SU-DHL-6 (cell line): ENCODE results near the gene MYOC.

Experiments
- H2AFZ ChIP-seq: fragments of 200-600 bp; sonication (generic); 2 replicates; pipeline ENCODE4 v1.6.1; 2014; ENCODE audit warnings: low read depth, mild to moderate bottlenecking, moderate library complexity, mixed read lengths, antibody characterized with exemption, low read length; ENCODE audit not compliant: severe bottlenecking
- H3F3A ChIP-seq: fragments of 200-600 bp; shearing (Covaris generic); 2 replicates; pipeline ENCODE4 v1.6.0; 2016; ENCODE audit warnings: antibody characterized with exemption, mild to moderate bottlenecking; ENCODE audit not compliant: insufficient read depth
- H3K27ac ChIP-seq: fragments of 200-600 bp; sonication (generic); 2 replicates; pipeline ENCODE4 v1.5.1; 2016; ENCODE audit warnings: low read depth, mild to moderate bottlenecking, low read length, moderate library complexity, mixed read lengths
- H3K27me3 ChIP-seq: fragments of 200-600 bp; sonication (generic), shearing (Covaris generic); 2 replicates; pipeline ENCODE4 v1.6.0; 2014; ENCODE audit warnings: mild to moderate bottlenecking, low read length
- H3K36me3 ChIP-seq: fragments of 200-600 bp; sonication (generic); 2 replicates; pipeline ENCODE4 v1.6.1; 2014; ENCODE audit warnings: mild to moderate bottlenecking, low read length, mixed read lengths
- H3K4me2 ChIP-seq: fragments of 300-600, 200-600 bp; shearing (Covaris generic), sonication (generic); 2 replicates; pipeline ENCODE4 v1.6.0; 2014; ENCODE audit warnings: low read length, low read depth, mild to moderate bottlenecking; ENCODE audit not compliant: poor library complexity, severe bottlenecking
- H3K4me3 ChIP-seq: fragments of 200-600 bp; sonication (generic); 2 replicates; pipeline ENCODE4 v1.5.1; 2014; ENCODE audit warnings: antibody characterized with exemption, low read length, mild to moderate bottlenecking, mixed read lengths; ENCODE audit not compliant: insufficient read depth, poor library complexity, severe bottlenecking
- H3K79me2 ChIP-seq: fragments of 200-600 bp; sonication (generic); 2 replicates; pipeline ENCODE4 v1.6.1; 2014; ENCODE audit warnings: mild to moderate bottlenecking, low read length, moderate library complexity; ENCODE audit not compliant: insufficient read depth
- H3K9ac ChIP-seq: fragments of 200-600 bp; sonication (generic); 2 replicates; pipeline ENCODE4 v1.7.0; 2014; ENCODE audit warnings: mild to moderate bottlenecking, low read length
- H3K9me2 ChIP-seq: fragments of 200-600 bp; sonication (generic); replicated peaks from 2 replicates; pipeline ENCODE4 v1.6.1; 2014; ENCODE audit warnings: low read length; ENCODE audit not compliant: insufficient read depth
- H3K9me3 ChIP-seq: fragments of 200-600 bp; sonication (generic); 2 replicates; pipeline ENCODE4 v1.6.1; 2014; ENCODE audit warnings: low read length, mixed read lengths; ENCODE audit not compliant: insufficient read depth
- H4K20me1 ChIP-seq: fragments of 200-600 bp; sonication (generic); 2 replicates; pipeline ENCODE4 v1.6.1; 2014; ENCODE audit warnings: low read depth, mild to moderate bottlenecking, antibody characterized with exemption, low read length, moderate library complexity, mixed read lengths
- CTCF ChIP-seq: fragments of 200-600 bp; sonication (generic); IDR thresholded peaks from one replicate; pipeline ENCODE4 v1.5.1; 2017; ENCODE audit warnings: antibody characterized with exemption, mild to moderate bottlenecking, low read length, moderate library complexity; ENCODE audit not compliant: insufficient read depth, poor library complexity, severe bottlenecking
- EZH2phosphoT487 ChIP-seq: fragments of 200-600 bp; sonication (generic), shearing (Covaris generic); conservative IDR thresholded peaks from 2 replicates; pipeline ENCODE4 v1.6.1; 2018; ENCODE audit warnings: mild to moderate bottlenecking, antibody characterized with exemption, low read length, moderate library complexity, mixed read lengths

The MYOC gene

GRCh38 chr1:171597203-171597602, 55.3 kb downstream of the MYOC start:
- Histone ChIP-seq H2AFZ (no peak overlapping the region), H3K4me3 (no peak overlapping the region), H3K9me2 (no peaks in the 10 kb centered on the region), H3F3A (peaks cover 22% of the 10 kb centered on the region), H3K79me2 (no peaks in the 10 kb centered on the region), H3K9ac (no peak overlapping the region), H3K9me3 (no peaks in the 10 kb centered on the region), H3K4me2 (no peak overlapping the region), H3K36me3 (peaks cover 4% of the 10 kb centered on the region), H3K27me3 (no peaks in the 10 kb centered on the region), H4K20me1 (no peaks in the 10 kb centered on the region), H3K27ac (no peak overlapping the region)
- TF ChIP-seq CTCF (no peak), EZH2phosphoT487 (no peak)

GRCh38 chr1:171596705-171597104, 55.8 kb downstream of the MYOC start:
- no peak overlapping the region for H3K4me3 ChIP-seq
- H3K79me2 ChIP-seq = no peaks in the 10 kb centered on the region
- no peaks in the 10 kb centered on the region for H4K20me1 ChIP-seq
- H3K9me3 ChIP-seq = no peaks in the 10 kb centered on the region
- H2AFZ ChIP-seq = no peak overlapping the region
- peaks cover 8% of the 10 kb centered on the region for H3K36me3 ChIP-seq
- no peak overlapping the region for H3K27ac ChIP-seq
- H3F3A ChIP-seq = peaks cover 22% of the 10 kb centered on the region
- TF ChIP-seq EZH2phosphoT487 = no peak
- no peak for TF ChIP-seq CTCF
- no peak overlapping the region for H3K9ac ChIP-seq
- H3K9me2 ChIP-seq = no peaks in the 10 kb centered on the region
- H3K27me3 ChIP-seq = no peaks in the 10 kb centered on the region
- H3K4me2 ChIP-seq = no peak overlapping the region

- no peak overlapping the region for H3K9ac ChIP-seq
- H3K4me2 ChIP-seq = no peak overlapping the region
- H4K20me1 ChIP-seq = no peaks in the 10 kb centered on the region
- no peak overlapping the region for H3K27ac ChIP-seq
- H3K27me3 ChIP-seq = no peaks in the 10 kb centered on the region
- H2AFZ ChIP-seq = no peak overlapping the region
- H3K4me3 ChIP-seq = no peak overlapping the region
- no peaks in the 10 kb centered on the region for H3K79me2 ChIP-seq
- TF ChIP-seq EZH2phosphoT487 (no peak), CTCF (no peak)
- peaks cover 22% of the 10 kb centered on the region for H3F3A ChIP-seq
- H3K36me3 ChIP-seq = peaks cover 12% of the 10 kb centered on the region
- no peaks in the 10 kb centered on the region for H3K9me2 ChIP-seq
- no peaks in the 10 kb centered on the region for H3K9me3 ChIP-seq
Measured at GRCh38 chr1:171596119-171596518, 56.4 kb downstream of the MYOC start.

- H3K9me3 ChIP-seq = no peaks in the 10 kb centered on the region
- no peak overlapping the region for H2AFZ ChIP-seq
- peaks cover 20% of the 10 kb centered on the region for H3K36me3 ChIP-seq
- H3K9ac ChIP-seq = no peak overlapping the region
- H3K4me3 ChIP-seq = no peak overlapping the region
- no peaks in the 10 kb centered on the region for H3K9me2 ChIP-seq
- no peaks in the 10 kb centered on the region for H3K27me3 ChIP-seq
- no peak overlapping the region for H3K27ac ChIP-seq
- no peak overlapping the region for H3K4me2 ChIP-seq
- TF ChIP-seq EZH2phosphoT487 (no peak), CTCF (no peak)
- H3F3A ChIP-seq = peaks cover 22% of the 10 kb centered on the region
- H4K20me1 ChIP-seq = no peaks in the 10 kb centered on the region
- no peaks in the 10 kb centered on the region for H3K79me2 ChIP-seq
Measured at GRCh38 chr1:171595324-171595723, 57.2 kb downstream of the MYOC start.
